SK-N-SH treated with all-trans-retinoic acid at 6 μM for 48 hours (cell line): ENCODE results near the gene ADPRH.

Source experiments
- CREB5 ChIP-seq: fragments of 250-450 bp; sonication (Bioruptor Pico); IDR thresholded peaks from 2 replicates; pipeline ENCODE4 v1.5.1; 2020; ENCODE audit warnings: low read depth, mild to moderate bottlenecking, moderate library complexity
- GLIS3 ChIP-seq: fragments of 250-450 bp; sonication (Bioruptor Pico); IDR thresholded peaks from 2 replicates; pipeline ENCODE4 v1.5.0; 2020; ENCODE audit warnings: mild to moderate bottlenecking, moderate library complexity
- ISL1 ChIP-seq: fragments of 250-450 bp; sonication (Bioruptor Pico); IDR thresholded peaks from 2 replicates; pipeline ENCODE4 v2.1.2; 2022; ENCODE audit warnings: mild to moderate bottlenecking, moderate library complexity
- PATZ1 ChIP-seq: fragments of 250-450 bp; sonication (Bioruptor Pico); IDR thresholded peaks from 2 replicates; pipeline ENCODE4 v1.8.0; 2020; ENCODE audit warnings: mild to moderate bottlenecking, moderate library complexity, borderline replicate concordance
- ZFP3 ChIP-seq: fragments of 250-450 bp; sonication (Bioruptor Pico); IDR thresholded peaks from 2 replicates; pipeline ENCODE4 v1.5.0; 2020; ENCODE audit warnings: mild to moderate bottlenecking, moderate library complexity
- ZFP30 ChIP-seq: fragments of 450-650 bp; formaldehyde crosslinking; IDR thresholded peaks from 2 replicates; pipeline ENCODE4 v1.5.0; 2022; ENCODE audit warnings: mild to moderate bottlenecking, moderate library complexity

GRCh38 chr3:119542168-119542767, 37.0 kb upstream of the ADPRH start:
- TF ChIP-seq ZFP3 (CRISPR knock-in tag): no peak
- no peak for TF ChIP-seq GLIS3
- TF ChIP-seq ISL1 (CRISPR knock-in tag): no peak
- TF ChIP-seq ZFP30 (CRISPR knock-in tag): no peak
- TF ChIP-seq CREB5: no peak
- no peak for TF ChIP-seq PATZ1 (CRISPR knock-in tag)
